ENCODE measurements around the gene NELL2. TPM values are rescaled to one million over a fixed set of nuclear protein-coding genes. Genes with fewer than 3 reads are reported as not detected.
A peak's percentile ranks its signal among the peaks of the same experiment; 100 is the strongest.

The NELL2 gene
- total RNA-seq, 1 experiment from 2014 or later = 1.1 TPM

- TF ChIP-seq MAX (IDR thresholded peaks at IDR 0.05) (no peak), RAD21 (IDR thresholded peaks at IDR 0.05; ENCODE audit: low read depth) (no peak), CTCF (IDR thresholded peaks at IDR 0.05 in 2 of 3, conservative IDR thresholded peaks at IDR 0.05 in 1 of 3; ENCODE audit: borderline replicate concordance in 1 of 3, insufficient read depth in 1 of 3, low read depth in 2 of 3, low read length in 2 of 3) (0 out of 6 replicates have a peak, but pooled peaks of 1 of the 3 experiments have one; percentile 15)
- POLR2A ChIA-PET = no interaction called here
- Histone ChIP-seq H3K79me2 (ENCODE audit: insufficient read depth, low read length) (no peaks in the 10 kb centered on the region), H3K27ac (ENCODE audit: low read depth, low read length) (no peak overlapping the region), H4K20me1 (ENCODE audit: insufficient read depth) (no peaks in the 10 kb centered on the region; the same call in 1 of the 2 replicates), H2AFZ (ENCODE audit: low read depth, low read length, poor library complexity, severe bottlenecking) (no peak overlapping the region), H3K4me2 (ENCODE audit: low read length) (no peak overlapping the region), H3K27me3 (ENCODE audit: insufficient read depth, low read length) (no peaks in the 10 kb centered on the region), H3K9me3 (ENCODE audit: control insufficient read depth in 1 of 2, insufficient read depth in 1 of 2, low read depth in 1 of 2, low read length in 2 of 2) (no peaks in the 10 kb centered on the region), H3K36me3 (ENCODE audit: control insufficient read depth in 1 of 2, insufficient read depth in 2 of 2, low read length in 2 of 2) (no peaks in the 10 kb centered on the region), H3K4me1 (ENCODE audit: control insufficient read depth in 1 of 2, insufficient read depth in 2 of 2, low read length in 2 of 2) (no peaks in the 10 kb centered on the region), H3K4me3 (replicated peaks in 1 of 2; ENCODE audit: low read depth in 1 of 2, low read length in 2 of 2) (no peak overlapping the region), H3K9me2 (ENCODE audit: insufficient read depth) (no peaks in the 10 kb centered on the region), H3K9ac (ENCODE audit: low read length) (no peak overlapping the region)
- DNase-seq (ENCODE audit: low read depth, low spot score) (no peak), ATAC-seq (no peak)
- CTCF ChIA-PET = no interaction called here
- RAD21 ChIA-PET (ENCODE audit: low non-redundant PET in 1 of 2, low total read pairs in 2 of 2, uncharacterized antibody in 2 of 2, unreplicated experiment in 2 of 2) = no interaction called here
- intact Hi-C loops (cut with micrococcal nuclease) = no loop called here
- no TSS peak for BruUV-seq (replicated peaks)
Observed at GRCh38 chr12:44778863-44779262, 97.3 kb downstream of the NELL2 start.

DNA sequence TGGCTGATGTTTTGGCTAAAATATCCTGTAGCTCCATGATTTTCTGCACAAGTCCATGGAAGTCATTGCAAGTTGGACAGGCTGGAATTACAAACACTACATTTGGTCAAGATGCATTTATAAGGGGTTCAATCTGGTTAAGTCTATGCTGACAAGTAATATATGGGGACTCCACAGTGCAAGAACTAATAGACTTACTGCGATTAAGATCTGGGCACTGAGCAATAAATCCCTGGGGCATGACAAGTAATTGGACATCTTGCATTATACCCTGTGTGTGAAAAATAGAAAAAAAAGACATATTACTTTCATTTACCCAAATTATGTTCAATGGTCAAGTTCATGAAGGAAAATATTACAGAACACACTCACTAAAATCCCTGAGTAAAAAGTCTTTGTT is 99.1 kb downstream of the NELL2 start:
- Histone ChIP-seq H4K20me1 (ENCODE audit: insufficient read depth) (no peaks in the 10 kb centered on the region; the same call in 1 of the 2 replicates), H3K4me2 (ENCODE audit: low read length) (no peak overlapping the region), H3K27me3 (ENCODE audit: insufficient read depth, low read length) (no peaks in the 10 kb centered on the region), H2AFZ (ENCODE audit: low read depth, low read length, poor library complexity, severe bottlenecking) (no peak overlapping the region), H3K27ac (ENCODE audit: low read depth, low read length) (no peak overlapping the region), H3K36me3 (ENCODE audit: control insufficient read depth in 1 of 2, insufficient read depth in 2 of 2, low read length in 2 of 2) (no peaks in the 10 kb centered on the region), H3K9me2 (ENCODE audit: insufficient read depth) (no peaks in the 10 kb centered on the region), H3K4me3 (replicated peaks in 1 of 2; ENCODE audit: low read depth in 1 of 2, low read length in 2 of 2) (no peak overlapping the region), H3K4me1 (ENCODE audit: control insufficient read depth in 1 of 2, insufficient read depth in 2 of 2, low read length in 2 of 2) (no peaks in the 10 kb centered on the region), H3K9ac (ENCODE audit: low read length) (no peak overlapping the region), H3K9me3 (ENCODE audit: control insufficient read depth in 1 of 2, insufficient read depth in 1 of 2, low read depth in 1 of 2, low read length in 2 of 2) (no peaks in the 10 kb centered on the region), H3K79me2 (ENCODE audit: insufficient read depth, low read length) (no peaks in the 10 kb centered on the region)
- ATAC-seq = no peak
- CTCF ChIA-PET = interaction anchor here (0.7 to 1.5 kb wide), 2 partner anchors 11 to 33 kb away, joined by 3 read pairs; no protein-coding TSS in a partner anchor
- intact Hi-C loops (cut with micrococcal nuclease) = no loop called here
- no peak for DNase-seq (ENCODE audit: low read depth, low spot score)
- no TSS peak for BruUV-seq (replicated peaks)
- RAD21 ChIA-PET (ENCODE audit: low non-redundant PET in 1 of 2, low total read pairs in 2 of 2, uncharacterized antibody in 2 of 2, unreplicated experiment in 2 of 2) = interaction anchor here in 1 of 2 experiments (0.6 kb wide), 1 partner anchor 345 kb away, joined by 3 read pairs; no protein-coding TSS in a partner anchor
- POLR2A ChIA-PET = no interaction called here
- TF ChIP-seq ELF1 (IDR thresholded peaks at IDR 0.05; ENCODE audit: borderline replicate concordance, low read depth) (no peak), ATF3 (IDR thresholded peaks at IDR 0.05) (no peak), MAX (IDR thresholded peaks at IDR 0.05) (no peak), REST (IDR thresholded peaks at IDR 0.05; ENCODE audit: low read depth) (no peak), POLR2AphosphoS5 (IDR thresholded peaks at IDR 0.05; ENCODE audit: low read depth, low read length) (no peak), SRF (IDR thresholded peaks at IDR 0.05; ENCODE audit: low read depth) (no peak), RAD21 (IDR thresholded peaks at IDR 0.05; ENCODE audit: low read depth) (no peak), POLR2A (IDR thresholded peaks at IDR 0.05; ENCODE audit: borderline replicate concordance, extremely low read depth, insufficient read depth, insufficient read length) (no peak), FOSL1 (IDR thresholded peaks at IDR 0.05; ENCODE audit: low read depth) (no peak), EZH2 (IDR thresholded peaks at IDR 0.05) (no peak), CBX3 (IDR thresholded peaks at IDR 0.05; ENCODE audit: low read depth) (no peak), JUND (IDR thresholded peaks at IDR 0.05) (no peak)

Data from HCT116 (cell line).